Limb (tissue), 2 donors: Measurements from ENCODE around the gene TMOD2.
"Not testable (repeated sequence)": the region's sequence is repeated elsewhere in the genome, so short reads cannot be mapped to it uniquely, and the experiment has no call there.

ENCODE experiments used
- DNase-seq, 2 donors: peaks; one replicate each; pipeline ENCODE4 v3.0.0-alpha.2; 2016; ENCODE audit errors: extremely low spot score in 2 of 2

TMOD2 gene

GRCh38 chr15:51770902-51771301, 19.5 kb downstream of the TMOD2 start:
- DNase-seq = no peak

GRCh38 chr15:51771773-51772172, 20.4 kb downstream of the TMOD2 start:
- DNase-seq = no peak

DNA sequence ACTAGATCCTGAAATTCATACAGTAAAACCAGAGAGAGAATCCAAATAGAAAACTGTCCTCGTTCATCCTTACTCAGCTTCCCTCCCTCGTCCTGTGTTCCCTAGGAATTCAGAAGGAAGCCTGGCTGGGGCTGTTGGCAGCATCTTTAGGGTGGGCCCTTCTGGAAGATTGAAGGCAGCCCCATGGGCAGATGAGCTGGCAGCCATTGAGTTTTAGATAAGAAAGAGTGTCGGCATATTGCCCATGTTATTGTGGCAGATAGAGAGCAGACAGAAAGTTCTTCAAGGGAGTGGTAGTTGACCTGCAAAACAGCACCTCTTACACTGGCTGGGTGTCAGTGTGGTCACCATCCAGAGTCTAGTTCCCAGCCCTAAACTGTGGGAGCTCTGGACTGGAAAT, 23.5 kb downstream of the TMOD2 start:
- DNase-seq = no peak

- peak; percentile 34 to 54 for DNase-seq
These were observed 24.8 kb downstream of the TMOD2 start for GRCh38 chr15:51775967-51776816.

- DNase-seq = peak; percentile 64 to 83
These were observed 25.7 kb downstream of the TMOD2 start for GRCh38 chr15:51776952-51777569.

- DNase-seq = no peak
These were observed 29.2 kb downstream of the TMOD2 start for GRCh38 chr15:51780636-51781035.

- no peak for DNase-seq
These were observed 30.1 kb downstream of the TMOD2 start for GRCh38 chr15:51781506-51781905.

- no peak for DNase-seq
These were observed 31.0 kb downstream of the TMOD2 start for GRCh38 chr15:51782357-51782896.

- DNase-seq = no peak
These were observed 32.6 kb downstream of the TMOD2 start for GRCh38 chr15:51783967-51784366.

- not testable (repeated sequence) for DNase-seq
These were observed 35.7 kb downstream of the TMOD2 start for GRCh38 chr15:51787130-51787529.

DNA sequence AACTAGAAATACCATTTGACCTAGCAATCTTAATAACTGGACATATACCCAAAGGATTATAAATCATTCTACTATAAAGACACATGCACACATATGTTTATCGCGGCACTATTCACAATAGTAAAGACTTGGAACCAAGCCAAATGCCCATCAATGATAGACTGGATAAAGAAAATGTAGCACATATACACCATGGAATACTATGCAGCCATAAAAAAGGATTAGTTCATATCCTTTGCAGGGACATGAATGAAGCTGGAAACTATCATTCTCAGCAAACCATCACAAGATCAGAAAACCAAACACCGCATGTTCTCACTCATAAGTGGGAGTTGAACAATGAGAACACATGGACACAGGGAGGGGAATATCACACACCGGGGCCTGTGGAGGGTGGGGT, 41.1 kb downstream of the TMOD2 start:
- not testable (repeated sequence) for DNase-seq

- peak; percentile 24 to 45 for DNase-seq
These were observed 42.3 kb downstream of the TMOD2 start for GRCh38 chr15:51793521-51794305.

- DNase-seq = no peak
These were observed 45.5 kb downstream of the TMOD2 start for GRCh38 chr15:51796847-51797401.

GRCh38 chr15:51798281-51798680, 46.9 kb downstream of the TMOD2 start:
- no peak for DNase-seq

- DNase-seq = no peak
These were observed 48.2 kb downstream of the TMOD2 start for GRCh38 chr15:51799282-51800252.

DNA sequence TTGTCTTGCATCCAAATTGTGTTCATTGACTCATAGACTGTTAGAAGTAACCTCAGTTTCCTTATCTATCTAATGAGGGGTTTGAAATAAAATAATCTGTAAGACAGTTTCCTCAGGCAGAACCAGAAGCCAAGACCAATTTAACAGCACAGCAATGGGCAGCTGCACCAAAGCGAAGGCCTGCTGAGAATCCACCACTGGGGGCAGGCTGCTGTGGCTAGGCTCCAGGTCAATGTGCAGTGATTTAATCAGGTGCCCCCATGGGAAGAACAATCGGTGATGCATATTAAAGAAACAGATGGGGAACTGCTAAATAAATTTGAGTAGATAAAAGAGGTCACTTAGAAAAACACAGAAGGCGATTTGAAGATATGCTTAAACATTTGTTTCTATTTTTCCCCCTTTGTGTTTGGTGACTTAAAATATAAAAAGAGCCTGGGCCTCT, 50.0 kb downstream of the TMOD2 start:
- no peak for DNase-seq

GRCh38 chr15:51802593-51802992, 51.2 kb downstream of the TMOD2 start:
- no peak for DNase-seq

DNA sequence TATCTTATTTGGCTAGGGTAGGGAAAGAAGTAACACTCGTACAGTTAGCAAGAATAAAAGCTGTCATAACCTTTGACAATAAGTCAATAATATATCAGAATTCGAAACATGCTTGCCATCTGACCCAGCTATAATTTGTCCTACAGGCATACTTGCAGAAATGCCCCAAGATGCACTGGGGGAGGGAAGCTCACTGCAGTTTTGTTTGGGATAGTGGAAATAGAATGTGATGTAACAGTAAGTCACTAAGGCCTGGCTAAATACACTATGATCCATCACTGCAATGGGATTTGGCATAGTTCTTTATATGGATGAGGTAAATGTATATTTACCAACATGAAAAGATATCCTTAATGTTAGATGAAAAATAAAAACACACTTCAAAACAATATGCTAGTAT, 52.6 kb downstream of the TMOD2 start:
- no peak for DNase-seq

DNA sequence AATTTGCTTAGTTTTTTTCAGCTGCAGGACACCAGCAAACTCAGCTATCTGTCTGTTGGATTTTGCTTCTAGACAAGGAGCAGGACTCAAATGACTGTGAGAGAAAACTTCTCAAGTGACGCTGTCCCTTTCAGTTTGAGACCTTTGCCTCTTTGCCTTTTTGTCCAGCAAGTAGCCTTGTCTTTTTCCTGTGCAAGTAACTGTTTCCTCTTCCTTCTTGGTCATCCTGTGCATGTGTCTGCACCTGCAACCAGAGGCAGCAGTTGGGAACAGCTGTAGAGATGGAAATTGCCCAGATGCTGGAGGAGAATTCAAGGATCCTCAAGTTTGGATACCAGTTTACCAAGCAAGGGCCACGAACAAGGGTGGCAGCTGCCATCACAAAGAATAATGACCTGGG, 54.7 kb downstream of the TMOD2 start:
- DNase-seq = no peak

DNA sequence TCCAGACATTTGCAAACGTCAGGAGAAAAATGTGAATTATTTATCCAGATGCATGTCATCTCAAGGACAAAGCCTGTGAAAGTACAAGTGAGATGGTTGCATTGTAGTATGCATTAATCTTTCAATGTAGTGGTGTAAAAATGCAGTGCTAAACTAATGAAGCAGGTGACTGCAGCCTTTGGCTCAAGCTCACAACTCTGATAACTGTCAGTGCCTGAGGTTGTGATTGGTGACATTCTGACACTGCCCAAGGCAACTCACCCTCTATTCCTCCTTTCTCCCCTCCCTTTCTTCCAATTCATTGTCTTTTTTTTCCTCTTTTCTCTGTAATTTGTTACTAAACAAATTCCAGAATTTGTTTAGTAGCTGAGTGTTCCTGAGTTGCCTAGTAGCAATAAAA, 58.1 kb downstream of the TMOD2 start:
- DNase-seq = no peak
